Ammon's horn (tissue), 1 donor: ENCODE data around the gene RIT1.

Source experiments
- DNase-seq: peaks from one replicate; pipeline ENCODE4 v3.0.0-alpha.2; 2016; ENCODE audit warnings: low spot score

Gene RIT1

GRCh38 chr1:155856975-155857930 lies 53.9 kb downstream of the RIT1 start, which contains the start of gene GON4L:
TSS of gene GON4L (minus strand) at chr1:155857214. CDS start at chr1:155853780, 3,434 bp downstream.
- DNase-seq: peak; percentile 96

DNA sequence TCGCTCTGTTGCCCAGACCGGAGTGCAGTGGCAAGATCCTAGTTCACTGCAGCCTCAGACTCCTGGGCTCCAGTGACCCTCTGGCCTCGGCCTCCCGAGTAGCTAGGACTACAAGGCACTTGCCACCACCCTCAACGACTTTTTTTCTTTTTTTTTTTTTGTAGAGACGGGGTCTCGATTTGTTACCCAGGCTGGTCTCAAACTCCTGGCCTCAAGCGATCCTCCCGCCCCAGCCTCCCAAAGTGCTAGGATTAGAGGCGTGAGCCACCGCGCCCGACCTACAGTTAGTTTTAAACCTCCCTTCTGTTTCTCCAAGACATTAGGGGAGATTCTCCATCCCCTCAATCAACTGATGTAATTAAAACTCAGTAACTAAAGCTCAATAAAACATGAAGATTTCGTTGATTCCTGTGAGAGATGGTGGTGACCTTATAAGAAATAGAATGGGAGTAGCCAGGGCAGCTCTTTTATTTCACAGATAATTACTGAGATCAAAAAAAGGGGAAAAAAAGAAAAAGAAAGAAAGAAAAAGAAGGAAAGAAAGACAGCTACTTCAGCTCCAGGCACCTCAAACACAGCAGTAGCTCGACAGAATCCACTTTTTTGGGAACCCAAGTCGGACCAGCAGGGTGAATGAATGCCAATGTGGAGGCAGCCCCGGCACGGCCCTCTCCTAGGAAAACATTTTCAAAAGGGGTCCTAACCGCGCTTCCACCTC lies 54.7 kb downstream of the RIT1 start:
- DNase-seq: no peak

DNA sequence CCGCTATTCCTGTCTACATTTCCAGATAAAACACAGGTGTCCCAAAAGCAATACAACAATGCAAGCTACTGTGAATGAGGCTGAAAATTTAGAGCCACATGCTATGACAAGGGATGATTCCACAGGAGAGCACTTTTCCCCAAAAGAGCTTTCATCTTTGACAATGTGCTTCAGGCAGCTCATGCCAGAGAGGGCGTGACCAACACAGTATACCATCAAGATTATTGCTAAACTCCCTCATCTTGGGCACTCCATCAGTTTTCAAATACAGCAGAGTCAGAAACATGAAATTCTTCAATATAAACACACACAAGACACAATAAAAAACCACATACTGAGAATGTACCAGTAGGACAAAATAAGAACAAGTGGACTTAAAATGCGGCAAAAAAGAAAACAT lies 60.8 kb downstream of the RIT1 start:
- no peak for DNase-seq

GRCh38 chr1:155847823-155848529 lies 63.2 kb downstream of the RIT1 start:
- DNase-seq: no peak
